ENCODE data around the gene CREB5. TPM values are rescaled to one million over a fixed set of nuclear protein-coding genes. Genes with fewer than 3 reads are reported as not detected.

The CREB5 gene
- total and polyA plus RNA-seq, 2 donors (not counting 3 experiments of a cell fraction or from before 2014, with no cell fraction given), result 19.6 to 28.4 TPM

DNA sequence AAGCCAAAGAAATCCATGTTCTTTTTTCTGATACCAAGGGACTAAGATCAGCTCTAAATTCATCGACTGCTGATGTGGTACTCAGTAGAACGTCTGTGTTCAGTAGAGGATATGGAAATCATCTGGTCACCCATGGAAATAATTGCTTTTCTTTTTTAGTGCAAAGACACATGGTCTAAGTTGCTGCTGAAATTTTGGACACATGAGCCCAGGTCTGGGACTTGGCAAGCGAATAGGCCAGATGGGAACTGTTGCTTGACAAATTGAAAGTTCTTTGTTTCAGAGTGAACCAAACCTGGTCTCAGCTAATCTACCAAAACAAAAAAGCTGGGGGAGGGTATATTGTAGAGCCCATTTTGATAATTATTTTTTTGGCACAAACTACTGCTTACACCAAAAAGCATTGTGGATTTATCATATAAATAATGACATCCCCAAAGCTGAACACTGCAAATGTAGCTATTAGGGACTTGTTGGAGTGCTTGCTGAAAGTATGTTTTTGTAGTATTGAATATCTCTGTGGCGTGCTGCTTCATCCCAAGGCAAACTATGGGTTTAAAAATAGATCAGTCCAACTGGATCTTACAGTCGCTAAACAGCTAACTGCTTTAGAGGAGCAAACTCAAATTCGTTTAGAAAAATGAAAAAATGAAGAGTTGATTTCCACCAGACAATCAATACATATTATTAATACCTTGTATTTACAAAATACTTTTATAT, 401.1 kb downstream of the CREB5 start:
- no peak overlapping the region for H3K4me2 ChIP-seq (ENCODE audit: insufficient read depth, low read length)
- H2AFZ ChIP-seq (ENCODE audit: low read depth, low read length), result no peak overlapping the region
- H3K4me3 ChIP-seq (replicated peaks in 1 of 3; ENCODE audit: insufficient read depth in 1 of 3, low read depth in 1 of 3, low read length in 3 of 3), result no peak overlapping the region
- dilution Hi-C loops (cut with MboI; ENCODE audit: extremely low pct_ligation_motif_present, low sequenced_read_pairs), result no loop called here
- TF ChIP-seq MYC (IDR thresholded peaks at IDR 0.05; ENCODE audit: low read depth, low read length) (no peak), POLR2A (IDR thresholded peaks at IDR 0.05; ENCODE audit: low read depth, low read length) (no peak), POLR2AphosphoS5 (IDR thresholded peaks at IDR 0.05; ENCODE audit: insufficient read depth, low read depth, low read length) (no peak), EZH2 (IDR thresholded peaks at IDR 0.05; ENCODE audit: borderline replicate concordance, low read depth, low read length, severe bottlenecking) (no peak), GATA2 (IDR thresholded peaks at IDR 0.05; ENCODE audit: insufficient read depth, insufficient read length, low read depth, low read length) (no peak), JUN (IDR thresholded peaks at IDR 0.05; ENCODE audit: borderline replicate concordance, insufficient read depth, insufficient read length, low read depth) (no peak), FOS (IDR thresholded peaks at IDR 0.05; ENCODE audit: borderline replicate concordance, insufficient read depth, low read length) (no peak)
- TF ChIP-seq, protein P1, sequence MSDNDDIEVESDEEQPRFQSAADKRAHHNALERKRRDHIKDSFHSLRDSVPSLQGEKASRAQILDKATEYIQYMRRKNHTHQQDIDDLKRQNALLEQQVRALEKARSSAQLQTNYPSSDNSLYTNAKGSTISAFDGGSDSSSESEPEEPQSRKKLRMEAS (IDR thresholded peaks at IDR 0.05; ENCODE audit: insufficient read depth, insufficient read length), result no peak
- TF ChIP-seq, protein P2, sequence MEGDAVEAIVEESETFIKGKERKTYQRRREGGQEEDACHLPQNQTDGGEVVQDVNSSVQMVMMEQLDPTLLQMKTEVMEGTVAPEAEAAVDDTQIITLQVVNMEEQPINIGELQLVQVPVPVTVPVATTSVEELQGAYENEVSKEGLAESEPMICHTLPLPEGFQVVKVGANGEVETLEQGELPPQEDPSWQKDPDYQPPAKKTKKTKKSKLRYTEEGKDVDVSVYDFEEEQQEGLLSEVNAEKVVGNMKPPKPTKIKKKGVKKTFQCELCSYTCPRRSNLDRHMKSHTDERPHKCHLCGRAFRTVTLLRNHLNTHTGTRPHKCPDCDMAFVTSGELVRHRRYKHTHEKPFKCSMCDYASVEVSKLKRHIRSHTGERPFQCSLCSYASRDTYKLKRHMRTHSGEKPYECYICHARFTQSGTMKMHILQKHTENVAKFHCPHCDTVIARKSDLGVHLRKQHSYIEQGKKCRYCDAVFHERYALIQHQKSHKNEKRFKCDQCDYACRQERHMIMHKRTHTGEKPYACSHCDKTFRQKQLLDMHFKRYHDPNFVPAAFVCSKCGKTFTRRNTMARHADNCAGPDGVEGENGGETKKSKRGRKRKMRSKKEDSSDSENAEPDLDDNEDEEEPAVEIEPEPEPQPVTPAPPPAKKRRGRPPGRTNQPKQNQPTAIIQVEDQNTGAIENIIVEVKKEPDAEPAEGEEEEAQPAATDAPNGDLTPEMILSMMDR (IDR thresholded peaks at IDR 0.05; ENCODE audit: extremely low read depth in 1 of 2, insufficient read depth in 1 of 2, low read depth in 1 of 2, low read length in 2 of 2), result no peak
- no peak overlapping the region for H3K27ac ChIP-seq (ENCODE audit: insufficient read depth, low read depth, low read length)
- H4K20me1 ChIP-seq (replicated peaks; ENCODE audit: control insufficient read depth, extremely low read depth, insufficient read depth, low read length), result no peaks in the 10 kb centered on the region
- H3K36me3 ChIP-seq (ENCODE audit: control insufficient read depth in 2 of 2, extremely low read depth in 1 of 2, insufficient read depth in 2 of 2, low read length in 2 of 2), result no peaks in the 10 kb centered on the region
- no peaks in the 10 kb centered on the region for H3K27me3 ChIP-seq (ENCODE audit: control insufficient read depth in 2 of 2, insufficient read depth in 2 of 2, low read length in 2 of 2)
- BruUV-seq (replicated peaks), result no TSS peak
- intact Hi-C loops (cut with micrococcal nuclease), result no loop called here
- H3K4me1 ChIP-seq (ENCODE audit: control insufficient read depth, extremely low read depth, insufficient read depth, low read length), result no peaks in the 10 kb centered on the region
- FAIRE-seq, result no peak
- DNase-seq (ENCODE audit: low read depth, low spot score), result no peak
- POLR2A ChIA-PET, result no interaction called here
- H3K9ac ChIP-seq (replicated peaks; ENCODE audit: extremely low read depth, insufficient read depth, low read length), result no peak overlapping the region
- H3K79me2 ChIP-seq (ENCODE audit: control insufficient read depth, insufficient read depth, low read length), result no peaks in the 10 kb centered on the region
- CTCF ChIA-PET, result interaction anchor here (1.5 kb wide), 1 partner anchor 12 kb away, joined by 3 read pairs; no protein-coding TSS in a partner anchor
- no peaks in the 10 kb centered on the region for H3K9me3 ChIP-seq (replicated peaks; ENCODE audit: control insufficient read depth, insufficient read depth, low read length)
- H3K9me1 ChIP-seq (replicated peaks; ENCODE audit: control insufficient read depth, extremely low read depth, insufficient read depth, low read length), result no peaks in the 10 kb centered on the region

All from endothelial cell of umbilical vein (primary cell).